ENCODE data around the gene TSPAN3.

TSPAN3 gene

DNA sequence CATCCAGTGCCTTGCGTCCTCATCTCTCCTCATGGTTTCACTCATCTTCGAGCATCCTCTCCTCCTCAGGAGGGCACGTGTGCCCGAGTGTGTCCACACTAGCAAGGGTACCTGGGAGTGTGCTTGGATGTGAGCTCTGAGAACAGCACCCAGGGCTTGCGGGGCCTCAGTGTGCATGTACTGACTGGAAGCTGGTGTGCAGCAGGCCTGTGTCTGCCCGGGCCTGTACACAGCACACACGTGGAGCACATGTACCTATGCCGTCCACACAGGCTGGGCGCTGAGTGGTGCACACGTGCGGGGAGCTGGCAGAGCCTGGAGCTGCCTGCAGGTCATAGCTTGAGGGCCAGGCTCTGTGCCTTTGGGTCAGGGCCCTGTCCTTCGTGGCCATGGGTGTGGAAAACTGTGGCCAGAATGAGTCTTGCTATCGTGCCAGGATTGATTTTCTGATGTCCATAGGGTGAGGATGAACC lies 34.9 kb downstream of the TSPAN3 start:
- no peak overlapping the region for H3K4me2 ChIP-seq (ENCODE audit: low read length)
- TF ChIP-seq CTCF (IDR thresholded peaks at IDR 0.05; ENCODE audit: low read depth, low read length, poor library complexity, severe bottlenecking) = no peak
- TF ChIP-seq EZH2phosphoT487 (IDR thresholded peaks at IDR 0.05; ENCODE audit: borderline replicate concordance, low read length) = no peak
- no peaks in the 10 kb centered on the region for H3K27me3 ChIP-seq (ENCODE audit: control insufficient read depth, low read length)
- H3K79me2 ChIP-seq (ENCODE audit: control insufficient read depth, low read length) = no peaks in the 10 kb centered on the region
- no peaks in the 10 kb centered on the region for H3F3A ChIP-seq (ENCODE audit: control insufficient read depth, insufficient read depth)
- no peaks in the 10 kb centered on the region for H4K20me1 ChIP-seq (ENCODE audit: control insufficient read depth, insufficient read depth, low read depth, low read length)
- H3K27ac ChIP-seq (ENCODE audit: low read depth, low read length) = no peak overlapping the region
- no peak overlapping the region for H3K4me3 ChIP-seq (ENCODE audit: low read length)
- H3K9me2 ChIP-seq (replicated peaks; ENCODE audit: control insufficient read depth, low read length) = no peaks in the 10 kb centered on the region
- H3K4me1 ChIP-seq (ENCODE audit: control insufficient read depth, low read length) = no peaks in the 10 kb centered on the region
- H3K36me3 ChIP-seq (ENCODE audit: control insufficient read depth, low read length) = peaks cover 30% of the 10 kb centered on the region
- peaks cover 10% of the 10 kb centered on the region; the same call in 1 of the 2 replicates for H3K9me3 ChIP-seq (ENCODE audit: control insufficient read depth, insufficient read depth, low read length)

GRCh38 chr15:77035584-77035983 lies 35.3 kb downstream of the TSPAN3 start:
- no peaks in the 10 kb centered on the region for H4K20me1 ChIP-seq (ENCODE audit: control insufficient read depth, insufficient read depth, low read depth, low read length)
- H3F3A ChIP-seq (ENCODE audit: control insufficient read depth, insufficient read depth) = no peaks in the 10 kb centered on the region
- peaks cover 10% of the 10 kb centered on the region; the same call in 1 of the 2 replicates for H3K9me3 ChIP-seq (ENCODE audit: control insufficient read depth, insufficient read depth, low read length)
- no peaks in the 10 kb centered on the region for H3K79me2 ChIP-seq (ENCODE audit: control insufficient read depth, low read length)
- no peak overlapping the region for H3K4me3 ChIP-seq (ENCODE audit: low read length)
- H3K9me2 ChIP-seq (replicated peaks; ENCODE audit: control insufficient read depth, low read length) = no peaks in the 10 kb centered on the region
- peaks cover 30% of the 10 kb centered on the region for H3K36me3 ChIP-seq (ENCODE audit: control insufficient read depth, low read length)
- no peak for TF ChIP-seq EZH2phosphoT487 (IDR thresholded peaks at IDR 0.05; ENCODE audit: borderline replicate concordance, low read length)
- TF ChIP-seq CTCF (IDR thresholded peaks at IDR 0.05; ENCODE audit: low read depth, low read length, poor library complexity, severe bottlenecking) = no peak
- H3K4me1 ChIP-seq (ENCODE audit: control insufficient read depth, low read length) = no peaks in the 10 kb centered on the region
- H3K27me3 ChIP-seq (ENCODE audit: control insufficient read depth, low read length) = no peaks in the 10 kb centered on the region
- no peak overlapping the region for H3K27ac ChIP-seq (ENCODE audit: low read depth, low read length)
- H3K4me2 ChIP-seq (ENCODE audit: low read length) = no peak overlapping the region

DNA sequence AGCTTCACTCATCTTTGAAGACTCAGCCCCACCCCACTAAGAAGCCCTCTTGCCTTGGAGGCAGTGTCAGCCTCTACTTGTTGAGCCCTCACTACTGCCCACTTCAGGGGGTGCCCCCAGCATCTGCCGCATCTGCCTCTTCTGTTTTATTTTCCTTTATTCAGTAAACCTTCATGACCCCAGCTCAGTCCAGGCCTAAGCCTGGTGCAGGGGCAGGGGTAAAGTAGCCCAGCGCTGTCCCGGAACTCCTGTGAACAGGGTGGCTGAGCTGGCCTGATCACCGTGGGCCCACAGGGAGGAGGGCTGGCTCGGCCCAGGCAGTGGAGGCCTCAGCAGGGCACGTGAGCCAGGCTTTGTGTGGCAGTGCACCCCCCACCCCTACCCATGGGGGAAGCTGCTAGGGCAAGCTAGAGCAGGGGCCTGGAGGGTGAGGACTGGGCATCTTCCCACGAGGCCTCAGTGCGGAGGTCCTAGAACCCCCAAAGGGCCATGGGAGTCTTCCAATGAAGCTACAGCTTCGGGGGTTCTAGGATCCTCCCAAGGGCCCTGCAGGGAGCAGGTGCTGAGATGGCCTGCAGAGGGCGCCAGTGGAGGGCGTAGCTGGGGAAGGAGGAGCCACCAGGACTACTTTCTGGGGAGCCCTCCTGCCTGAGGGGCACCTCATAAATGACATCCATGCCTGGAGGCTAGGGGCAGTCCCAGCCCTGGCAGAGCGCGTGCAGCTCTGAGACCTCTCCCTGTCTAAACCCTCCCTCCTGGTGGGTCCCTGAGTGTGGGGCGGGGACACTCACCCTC lies 36.0 kb downstream of the TSPAN3 start:
- Histone ChIP-seq H3K27ac (ENCODE audit: low read depth, low read length) (no peak overlapping the region), H3K79me2 (ENCODE audit: control insufficient read depth, low read length) (no peaks in the 10 kb centered on the region), H4K20me1 (ENCODE audit: control insufficient read depth, insufficient read depth, low read depth, low read length) (no peaks in the 10 kb centered on the region), H3K36me3 (ENCODE audit: control insufficient read depth, low read length) (peaks cover 30% of the 10 kb centered on the region), H3K9me3 (ENCODE audit: control insufficient read depth, insufficient read depth, low read length) (peaks cover 10% of the 10 kb centered on the region; the same call in 1 of the 2 replicates), H3K4me2 (ENCODE audit: low read length) (no peak overlapping the region), H3K9me2 (replicated peaks; ENCODE audit: control insufficient read depth, low read length) (no peaks in the 10 kb centered on the region), H3F3A (ENCODE audit: control insufficient read depth, insufficient read depth) (no peaks in the 10 kb centered on the region), H3K4me1 (ENCODE audit: control insufficient read depth, low read length) (no peaks in the 10 kb centered on the region), H3K4me3 (ENCODE audit: low read length) (no peak overlapping the region), H3K27me3 (ENCODE audit: control insufficient read depth, low read length) (no peaks in the 10 kb centered on the region)
- TF ChIP-seq EZH2phosphoT487 (IDR thresholded peaks at IDR 0.05; ENCODE audit: borderline replicate concordance, low read length) = no peak
- TF ChIP-seq CTCF (IDR thresholded peaks at IDR 0.05; ENCODE audit: low read depth, low read length, poor library complexity, severe bottlenecking) = peak; percentile 87

Measured in DOHH2 (cell line).